Duodenal mucosa (tissue), 2 donors: ENCODE results near the gene RGS16.

Experiments
- H3K27ac ChIP-seq: one replicate; pipeline ENCODE4 v1.7.0; 2013; ENCODE audit warnings: low read depth, low read length
- H3K27me3 ChIP-seq, 2 donors: one replicate each; pipeline ENCODE4 v1.7.0; 2013; ENCODE audit warnings: low read length in 2 of 2, control low read depth in 1 of 2; ENCODE audit not compliant: insufficient read depth in 2 of 2, control insufficient read depth in 1 of 2
- H3K36me3 ChIP-seq, 2 donors: one replicate each; pipeline ENCODE4 v1.7.0; 2013; ENCODE audit warnings: low read length in 2 of 2, control low read depth in 1 of 2; ENCODE audit not compliant: insufficient read depth in 2 of 2, control insufficient read depth in 1 of 2
- H3K4me1 ChIP-seq, 2 donors: one replicate each; pipeline ENCODE4 v1.7.0; 2013; ENCODE audit warnings: low read length in 2 of 2, control low read depth in 1 of 2; ENCODE audit not compliant: insufficient read depth in 2 of 2, control insufficient read depth in 1 of 2
- H3K4me3 ChIP-seq, 2 donors: one replicate each; pipeline ENCODE4 v1.7.0; 2013; ENCODE audit warnings: low read length in 2 of 2, low read depth in 1 of 2
- H3K9ac ChIP-seq, 2 donors: one replicate each; pipeline ENCODE4 v1.7.0; 2013; ENCODE audit warnings: low read length in 2 of 2, low read depth in 1 of 2
- H3K9me3 ChIP-seq, 2 donors: one replicate each; pipeline ENCODE4 v1.7.0; 2013; ENCODE audit warnings: low read length in 2 of 2, control low read depth in 1 of 2; ENCODE audit not compliant: control insufficient read depth in 1 of 2

The RGS16 gene

DNA sequence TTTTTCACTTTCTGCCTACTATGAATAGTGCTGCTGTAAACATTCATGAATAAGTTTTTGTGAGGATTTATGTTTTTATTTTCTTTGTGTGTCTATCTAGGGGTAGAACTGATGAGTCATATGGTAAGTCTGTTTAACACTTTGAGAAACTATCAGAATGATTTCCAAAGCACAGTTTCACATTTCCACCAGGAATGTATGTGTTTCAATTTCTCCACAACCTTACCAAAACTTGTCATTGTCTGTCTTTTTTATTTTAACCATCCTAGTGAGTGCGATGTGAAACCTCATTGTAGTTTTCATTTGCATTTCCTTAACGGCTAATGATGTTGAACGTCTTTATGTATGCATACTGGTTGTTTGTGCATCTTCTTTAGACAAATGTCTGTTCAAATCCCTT, 38.7 kb downstream of the RGS16 start:
- no peaks in the 10 kb centered on the region for H3K27me3 ChIP-seq
- H3K36me3 ChIP-seq: no peaks in the 10 kb centered on the region
- H3K4me1 ChIP-seq: no peaks in the 10 kb centered on the region
- H3K9me3 ChIP-seq: no peaks in the 10 kb centered on the region
- no peak overlapping the region for H3K9ac ChIP-seq
- H3K4me3 ChIP-seq: no peak overlapping the region
- no peak overlapping the region for H3K27ac ChIP-seq

DNA sequence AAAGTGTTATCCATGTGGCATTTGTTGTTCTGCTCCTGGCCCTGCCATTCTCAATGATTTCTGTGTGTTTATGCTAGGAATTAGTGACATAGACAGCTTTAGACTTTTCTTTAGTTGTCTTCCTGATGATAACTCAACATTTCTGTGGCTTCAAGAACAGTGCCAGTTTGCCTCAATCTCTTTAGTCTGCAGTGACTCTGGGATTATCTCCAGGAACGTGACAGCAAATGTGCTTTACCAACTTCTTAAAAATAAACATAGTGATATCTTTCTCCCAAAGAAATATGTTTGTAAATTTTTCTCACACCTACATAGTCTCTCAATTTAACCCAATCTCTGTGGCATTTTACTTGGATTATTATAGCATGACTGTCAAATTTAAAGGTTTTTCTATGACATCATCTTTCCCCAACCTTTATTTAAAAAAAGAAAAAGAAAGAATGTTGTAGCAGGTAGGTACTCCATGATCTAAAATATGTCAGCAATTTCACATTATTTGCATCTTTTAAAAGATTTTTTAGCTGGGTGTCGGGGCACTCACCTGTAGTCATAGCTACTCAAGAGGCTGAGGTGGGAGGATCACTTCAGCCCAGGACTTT, 39.7 kb downstream of the RGS16 start:
- Histone ChIP-seq H3K27ac (no peak overlapping the region), H3K4me1 (no peaks in the 10 kb centered on the region), H3K27me3 (no peaks in the 10 kb centered on the region), H3K9me3 (no peaks in the 10 kb centered on the region), H3K36me3 (no peaks in the 10 kb centered on the region), H3K4me3 (no peak overlapping the region), H3K9ac (no peak overlapping the region)

DNA sequence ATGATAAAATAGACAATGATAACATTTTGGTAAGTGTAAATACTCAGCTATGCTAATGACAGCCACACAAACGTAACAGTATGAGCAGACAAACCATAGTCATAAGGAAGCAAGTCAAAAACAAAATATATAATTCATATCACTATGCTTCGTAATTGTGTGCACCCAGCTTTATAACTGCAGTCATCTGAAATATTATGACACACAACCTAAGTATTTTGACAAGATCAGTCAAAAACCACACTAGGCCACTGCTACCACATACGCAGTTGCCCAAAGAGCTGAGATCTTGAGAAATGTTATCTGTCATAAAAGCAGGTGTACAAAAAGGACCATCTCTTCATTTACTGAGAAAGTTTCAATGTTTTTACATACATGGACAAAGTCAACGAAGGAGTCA, 41.1 kb downstream of the RGS16 start:
- no peak overlapping the region for H3K27ac ChIP-seq
- no peaks in the 10 kb centered on the region for H3K27me3 ChIP-seq
- no peak overlapping the region for H3K4me3 ChIP-seq
- no peak overlapping the region for H3K9ac ChIP-seq
- H3K4me1 ChIP-seq: no peaks in the 10 kb centered on the region
- H3K9me3 ChIP-seq: no peaks in the 10 kb centered on the region
- H3K36me3 ChIP-seq: no peaks in the 10 kb centered on the region

DNA sequence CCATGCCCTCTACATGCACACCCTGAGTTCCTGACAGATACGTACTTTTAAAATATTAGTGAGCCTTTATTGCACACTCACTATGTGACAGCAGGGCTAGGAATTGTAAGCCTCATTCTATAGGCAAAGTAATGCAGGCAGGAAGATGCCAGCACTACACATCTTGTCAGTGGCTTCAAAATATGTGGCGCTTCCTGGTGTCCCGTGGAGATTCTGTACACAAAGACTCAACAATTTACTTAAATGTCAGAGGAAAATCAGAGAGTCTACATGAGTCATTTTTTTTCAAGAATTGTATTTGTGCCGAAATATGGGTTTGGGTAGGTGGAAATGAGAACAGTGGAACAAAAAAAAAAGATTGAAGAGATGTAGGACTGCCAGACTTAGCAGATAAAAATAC, 42.7 kb downstream of the RGS16 start:
- Histone ChIP-seq H3K9me3 (no peaks in the 10 kb centered on the region), H3K36me3 (no peaks in the 10 kb centered on the region), H3K9ac (no peak overlapping the region), H3K27me3 (no peaks in the 10 kb centered on the region), H3K27ac (no peak overlapping the region), H3K4me3 (no peak overlapping the region), H3K4me1 (no peaks in the 10 kb centered on the region)

DNA sequence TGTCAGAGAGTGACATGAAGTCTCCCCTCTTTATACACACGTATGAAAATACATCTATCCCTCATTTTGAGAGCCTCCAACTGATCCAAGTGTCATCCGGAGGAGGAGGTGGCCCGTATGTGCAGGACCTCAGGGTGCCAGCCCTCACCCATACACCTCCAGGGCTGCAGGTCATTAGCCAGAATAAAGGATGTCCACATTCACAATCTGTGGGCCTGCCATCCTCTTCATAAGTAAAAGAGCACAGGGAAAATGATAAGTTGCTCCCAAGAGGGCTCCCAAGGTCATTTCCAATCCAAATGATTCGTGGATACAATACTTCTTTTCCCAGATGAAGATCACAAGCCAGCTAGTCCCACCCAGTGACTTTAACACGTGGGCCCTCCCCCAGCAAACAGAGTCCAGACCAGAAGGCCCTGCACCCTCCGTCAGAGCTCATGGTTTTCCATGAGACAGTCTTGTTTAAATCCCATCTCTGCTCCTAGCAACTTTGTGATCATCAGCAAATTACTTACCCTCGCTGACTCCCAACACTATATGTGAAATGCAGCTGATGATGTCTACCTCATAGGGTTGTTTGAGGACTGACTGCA, 43.7 kb downstream of the RGS16 start:
- no peaks in the 10 kb centered on the region for H3K36me3 ChIP-seq
- no peak overlapping the region for H3K4me3 ChIP-seq
- no peak overlapping the region for H3K9ac ChIP-seq
- H3K9me3 ChIP-seq: no peaks in the 10 kb centered on the region
- H3K4me1 ChIP-seq: no peaks in the 10 kb centered on the region
- no peak overlapping the region for H3K27ac ChIP-seq
- H3K27me3 ChIP-seq: no peaks in the 10 kb centered on the region

DNA sequence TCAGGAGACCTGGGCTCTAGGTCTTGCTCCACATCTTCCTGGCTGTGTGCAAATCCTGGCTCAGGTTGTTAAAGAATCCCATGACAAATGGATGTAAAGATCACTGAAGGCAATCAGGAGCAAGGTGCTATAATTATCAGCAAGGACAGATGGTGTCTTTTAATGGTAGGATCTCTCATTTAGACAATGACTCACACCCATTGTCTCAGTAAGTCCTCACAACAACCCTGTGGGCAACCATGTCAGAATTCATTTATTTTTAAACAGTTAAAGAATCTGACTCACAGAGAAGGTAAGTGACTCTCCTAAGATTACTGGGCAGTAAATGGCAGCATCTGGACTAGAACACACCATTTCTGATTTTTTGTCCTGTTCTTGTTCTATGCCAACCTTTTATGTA, 47.9 kb downstream of the RGS16 start:
- no peaks in the 10 kb centered on the region for H3K4me1 ChIP-seq
- no peak overlapping the region for H3K9ac ChIP-seq
- no peak overlapping the region for H3K4me3 ChIP-seq
- no peaks in the 10 kb centered on the region for H3K27me3 ChIP-seq
- peaks cover 0 to 6% of the 10 kb centered on the region in 2 donors for H3K9me3 ChIP-seq
- no peaks in the 10 kb centered on the region for H3K36me3 ChIP-seq
- no peak overlapping the region for H3K27ac ChIP-seq

DNA sequence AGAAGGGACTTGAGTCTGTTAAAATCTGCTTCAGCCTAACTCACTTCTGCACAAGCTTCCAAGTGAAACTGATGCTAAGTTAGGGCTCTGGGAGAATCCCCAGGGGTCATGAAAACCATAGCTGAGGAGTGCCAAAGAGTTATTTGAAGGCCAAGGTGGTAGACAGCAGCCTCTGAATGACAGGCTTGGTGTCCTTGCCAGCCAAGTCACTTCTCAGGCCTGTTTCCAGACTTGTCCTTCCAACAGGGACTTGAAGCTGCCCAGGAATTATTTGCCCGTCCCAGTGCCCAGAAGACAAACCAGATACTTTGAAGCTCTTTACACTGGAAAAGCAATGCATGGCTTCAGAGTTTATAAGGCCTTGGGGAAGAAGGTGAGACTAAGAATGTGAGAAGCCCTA, 48.7 kb downstream of the RGS16 start:
- no peaks in the 10 kb centered on the region for H3K36me3 ChIP-seq
- no peak overlapping the region for H3K4me3 ChIP-seq
- no peaks in the 10 kb centered on the region for H3K27me3 ChIP-seq
- no peak overlapping the region for H3K27ac ChIP-seq
- H3K4me1 ChIP-seq: no peaks in the 10 kb centered on the region
- no peak overlapping the region for H3K9ac ChIP-seq
- H3K9me3 ChIP-seq: peaks cover 0 to 6% of the 10 kb centered on the region in 2 donors

DNA sequence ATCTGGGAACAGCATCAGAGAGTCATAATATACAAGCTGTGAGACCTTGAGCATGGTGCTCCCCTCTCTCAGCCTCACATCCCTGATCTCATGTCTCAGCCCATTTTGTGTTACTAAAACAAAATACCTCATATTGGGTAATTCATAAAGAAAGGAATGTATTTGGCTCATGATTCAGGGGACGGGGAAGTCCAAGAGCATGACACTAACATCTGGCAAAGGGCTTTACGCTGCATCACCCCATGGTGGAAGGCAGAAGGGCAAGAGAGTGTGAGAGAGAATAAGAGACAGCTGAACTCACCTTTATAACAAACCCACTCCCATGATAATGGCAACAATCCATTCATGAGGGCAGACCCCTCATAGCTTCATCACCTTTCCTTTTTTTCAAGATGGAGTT, 51.7 kb downstream of the RGS16 start:
- Histone ChIP-seq H3K9ac (no peak overlapping the region), H3K4me3 (no peak overlapping the region), H3K4me1 (no peaks in the 10 kb centered on the region), H3K27ac (no peak overlapping the region), H3K27me3 (no peaks in the 10 kb centered on the region), H3K9me3 (peaks cover 0 to 6% of the 10 kb centered on the region in 2 donors), H3K36me3 (no peaks in the 10 kb centered on the region)

DNA sequence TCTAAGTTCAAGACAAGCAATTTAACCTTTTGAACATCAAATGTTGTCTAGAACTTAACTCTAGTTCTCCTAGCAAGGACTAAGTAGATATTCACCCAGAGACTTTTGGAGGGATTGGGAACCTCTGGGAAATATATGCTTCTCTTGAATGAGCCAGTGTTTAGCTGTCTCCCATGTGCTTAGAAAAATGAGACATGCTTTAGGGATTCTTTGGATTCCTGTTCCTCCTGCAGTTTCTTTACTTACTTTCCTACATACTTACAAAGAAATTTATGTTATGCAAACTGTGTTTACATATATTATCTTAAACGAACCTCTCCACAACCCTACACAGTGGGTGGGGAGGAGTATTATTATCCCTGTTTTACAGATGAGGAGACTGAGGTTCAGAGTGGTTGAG, 54.4 kb downstream of the RGS16 start:
- no peak overlapping the region for H3K27ac ChIP-seq
- H3K36me3 ChIP-seq: no peaks in the 10 kb centered on the region
- H3K9ac ChIP-seq: no peak overlapping the region
- no peaks in the 10 kb centered on the region for H3K4me1 ChIP-seq
- no peaks in the 10 kb centered on the region for H3K27me3 ChIP-seq
- no peak overlapping the region for H3K4me3 ChIP-seq
- H3K9me3 ChIP-seq: peaks cover 0 to 6% of the 10 kb centered on the region in 2 donors

DNA sequence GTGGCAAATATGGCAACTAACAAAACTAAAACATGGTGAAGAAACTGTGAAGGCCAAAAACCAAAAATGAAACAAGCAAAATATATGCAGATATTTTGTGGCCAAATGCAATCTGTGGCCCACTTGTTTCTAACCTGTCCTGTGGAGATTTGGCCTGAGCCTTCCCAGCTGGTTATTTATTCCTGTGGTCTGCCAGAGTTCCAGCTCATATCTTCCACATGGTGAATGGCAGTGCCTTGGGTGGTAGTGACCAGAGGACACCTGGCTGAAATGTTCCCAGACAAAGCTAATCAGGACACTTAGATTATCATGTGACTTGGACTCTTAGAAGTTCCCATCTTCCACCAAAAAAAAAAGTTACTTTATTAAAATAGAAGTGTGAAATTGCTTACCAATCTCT, 54.8 kb downstream of the RGS16 start:
- no peaks in the 10 kb centered on the region for H3K36me3 ChIP-seq
- no peak overlapping the region for H3K27ac ChIP-seq
- H3K27me3 ChIP-seq: no peaks in the 10 kb centered on the region
- no peak overlapping the region for H3K4me3 ChIP-seq
- H3K9ac ChIP-seq: no peak overlapping the region
- H3K9me3 ChIP-seq: peaks cover 0 to 6% of the 10 kb centered on the region in 2 donors
- no peaks in the 10 kb centered on the region for H3K4me1 ChIP-seq
